ENCODE measurements around the gene KAT6B.

- TF ChIP-seq CTCF (IDR thresholded peaks at IDR 0.05) (no peak), POLR2A (IDR thresholded peaks at IDR 0.05) (no peak), EP300 (IDR thresholded peaks at IDR 0.05) (no peak), POLR2AphosphoS5 (IDR thresholded peaks at IDR 0.05) (no peak)
These were observed 208.4 kb downstream of the KAT6B start for GRCh38 chr10:75034714-75035258.

Measured in sigmoid colon (tissue), 4 donors.